ENCODE data around the gene TRIM33. TPM values are rescaled to one million over a fixed set of nuclear protein-coding genes. Genes with fewer than 3 reads are reported as not detected.

The TRIM33 gene
- total and polyA plus RNA-seq, 10 of the 15 experiments (the other 5 are each of a cell fraction or from before 2014, with no cell fraction given), result 9.0 to 40.3 (median 22.0) TPM

- Histone ChIP-seq H3K4me3 (no peak overlapping the region), H3K27ac (ENCODE audit: control insufficient read depth, insufficient read depth) (no peak overlapping the region), H3K4me1 (ENCODE audit: control insufficient read depth, insufficient read depth, low read length) (no peaks in the 10 kb centered on the region), H3K36me3 (ENCODE audit: control insufficient read depth in 2 of 2, insufficient read depth in 2 of 2, low read length in 1 of 2) (peaks cover 5 to 32% of the 10 kb centered on the region in 2 experiments), H3K79me2 (ENCODE audit: control insufficient read depth, insufficient read depth, low read length) (no peaks in the 10 kb centered on the region), H3K4me2 (ENCODE audit: control insufficient read depth, insufficient read depth) (no peak overlapping the region), H4K20me1 (ENCODE audit: control insufficient read depth, insufficient read depth) (no peaks in the 10 kb centered on the region), H3K27me3 (replicated peaks in 1 of 2; ENCODE audit: control insufficient read depth in 2 of 2, insufficient read depth in 2 of 2, low read length in 1 of 2) (no peaks in the 10 kb centered on the region), H3K9me3 (replicated peaks; ENCODE audit: control insufficient read depth, insufficient read depth, low read length) (peaks cover 3% of the 10 kb centered on the region; the same call in 1 of the 3 replicates), H3K9ac (ENCODE audit: control insufficient read depth, insufficient read depth, low read length) (no peak overlapping the region), H2AFZ (ENCODE audit: control insufficient read depth, low read depth, low read length) (no peak overlapping the region)
- intact Hi-C loops (cut with micrococcal nuclease; ENCODE audit: unreplicated experiment) (no loop called here), in situ Hi-C loops (cut with MboI) (no loop called here)
- FAIRE-seq (no peak), ATAC-seq (no peak), DNase-seq (ENCODE audit: low read depth, low spot score) (no peak)
- TF ChIP-seq POLR2AphosphoS2 (IDR thresholded peaks at IDR 0.05; ENCODE audit: low read depth, low read length), result no peak
- no peak for TF ChIP-seq BMI1 (IDR thresholded peaks at IDR 0.05; ENCODE audit: borderline replicate concordance)
- TF ChIP-seq STAT1 (conservative IDR thresholded peaks at IDR 0.05), result no peak
- TF ChIP-seq NR2C1 (IDR thresholded peaks at IDR 0.05), result no peak
- 99% methylated on average over 4 of the region's 4 CpGs for WGBS (ENCODE audit: insufficient coverage, insufficient replicate concordance, low lambda C conversion rate, missing lambda C conversion rate)
- POLR2A ChIA-PET, result interaction anchor here (1.8 kb wide), 1 partner anchor 51 kb away, joined by 4 read pairs; no protein-coding TSS in a partner anchor
- CTCF ChIA-PET, result interaction anchor here (1.4 kb wide), 1 partner anchor 10 kb away, joined by 3 read pairs; no protein-coding TSS in a partner anchor
- no TSS peak for BruUV-seq (replicated peaks)
- SMC1A ChIA-PET (ENCODE audit: uncharacterized antibody, unreplicated experiment), result interaction anchor here (1.0 to 1.9 kb wide), 2 partner anchors 10 to 13 kb away, joined by 3 to 6 read pairs; no protein-coding TSS in a partner anchor
- RAD21 ChIA-PET (ENCODE audit: unreplicated experiment), result no interaction called here
These were observed 53.2 kb downstream of the TRIM33 start for GRCh38 chr1:114457675-114458236.

GRCh38 chr1:114456586-114456985, 54.4 kb downstream of the TRIM33 start:
- Histone ChIP-seq H3K4me1 (ENCODE audit: control insufficient read depth, insufficient read depth, low read length) (no peaks in the 10 kb centered on the region), H3K27ac (ENCODE audit: control insufficient read depth, insufficient read depth) (no peak overlapping the region), H3K9ac (ENCODE audit: control insufficient read depth, insufficient read depth, low read length) (no peak overlapping the region), H3K4me2 (ENCODE audit: control insufficient read depth, insufficient read depth) (no peak overlapping the region), H3K27me3 (replicated peaks in 1 of 2; ENCODE audit: control insufficient read depth in 2 of 2, insufficient read depth in 2 of 2, low read length in 1 of 2) (no peaks in the 10 kb centered on the region), H4K20me1 (ENCODE audit: control insufficient read depth, insufficient read depth) (no peaks in the 10 kb centered on the region), H3K79me2 (ENCODE audit: control insufficient read depth, insufficient read depth, low read length) (no peaks in the 10 kb centered on the region), H2AFZ (ENCODE audit: control insufficient read depth, low read depth, low read length) (no peak overlapping the region), H3K9me3 (replicated peaks; ENCODE audit: control insufficient read depth, insufficient read depth, low read length) (peaks cover 3% of the 10 kb centered on the region; the same call in 1 of the 3 replicates), H3K36me3 (ENCODE audit: control insufficient read depth in 2 of 2, insufficient read depth in 2 of 2, low read length in 1 of 2) (peaks cover 5 to 34% of the 10 kb centered on the region in 2 experiments), H3K4me3 (no peak overlapping the region)
- intact Hi-C loops (cut with micrococcal nuclease; ENCODE audit: unreplicated experiment), result no loop called here
- FAIRE-seq (no peak), DNase-seq (ENCODE audit: low read depth, low spot score) (no peak), ATAC-seq (no peak)
- in situ Hi-C loops (cut with MboI), result no loop called here
- ChIA-PET CTCF (no interaction called here), POLR2A (interaction anchor here (1.8 kb wide), 1 partner anchor 52 kb away, joined by 4 read pairs; no protein-coding TSS in a partner anchor), RAD21 (ENCODE audit: unreplicated experiment) (no interaction called here), SMC1A (ENCODE audit: uncharacterized antibody, unreplicated experiment) (interaction anchor here (1.0 to 1.9 kb wide), 2 partner anchors 11 to 12 kb away, joined by 3 to 6 read pairs; no protein-coding TSS in a partner anchor)
- BruUV-seq (replicated peaks), result no TSS peak
- WGBS (ENCODE audit: insufficient coverage, insufficient replicate concordance, low lambda C conversion rate, missing lambda C conversion rate), result 100% methylated on average over 3 of the region's 3 CpGs
- TF ChIP-seq YBX1 (IDR thresholded peaks at IDR 0.05) (no peak), CHD4 (IDR thresholded peaks at IDR 0.05) (no peak), SPI1 (IDR thresholded peaks at IDR 0.05; ENCODE audit: borderline replicate concordance, insufficient read depth, low read depth, low read length) (no peak), RFX5 (IDR thresholded peaks at IDR 0.05; ENCODE audit: low read depth, low read length) (no peak), HDGF (IDR thresholded peaks at IDR 0.05) (no peak), ZNF687 (IDR thresholded peaks at IDR 0.05) (no peak), ATF7 (IDR thresholded peaks at IDR 0.05; ENCODE audit: low read depth) (no peak)
